ENCODE measurements around the gene FMN2. TPM values are rescaled to one million over a fixed set of nuclear protein-coding genes. Genes with fewer than 3 reads are reported as not detected.
"Not testable (repeated sequence)": the region's sequence is repeated elsewhere in the genome, so short reads cannot be mapped to it uniquely, and the experiment has no call there.

The FMN2 gene
- polyA plus RNA-seq, 3 donors, result 4.7 to 6.5 (median 4.9) TPM

GRCh38 chr1:240362826-240363225, 271.1 kb downstream of the FMN2 start:
- DNase-seq, result no peak

GRCh38 chr1:240363315-240363714, 271.6 kb downstream of the FMN2 start:
- no peak for DNase-seq

- no peak for DNase-seq
Observed at GRCh38 chr1:240363914-240364313, 272.2 kb downstream of the FMN2 start.

GRCh38 chr1:240366636-240367035, 275.0 kb downstream of the FMN2 start:
- no peak for DNase-seq

GRCh38 chr1:240385551-240385950, 293.9 kb downstream of the FMN2 start:
- DNase-seq, result no peak

- no peak for DNase-seq
Observed at GRCh38 chr1:240385985-240386978, 294.6 kb downstream of the FMN2 start.

GRCh38 chr1:240387051-240387450, 295.4 kb downstream of the FMN2 start:
- DNase-seq, result no peak

GRCh38 chr1:240391660-240392260, 300.1 kb downstream of the FMN2 start:
- no peak for DNase-seq

GRCh38 chr1:240394353-240394752, 302.7 kb downstream of the FMN2 start:
- no peak for DNase-seq

- DNase-seq, result no peak
Observed at GRCh38 chr1:240395336-240395735, 303.7 kb downstream of the FMN2 start.

- no peak for DNase-seq
Observed at GRCh38 chr1:240399381-240399780, 307.7 kb downstream of the FMN2 start.

GRCh38 chr1:240401731-240402130, 310.0 kb downstream of the FMN2 start:
- no peak for DNase-seq

GRCh38 chr1:240402326-240402725, 310.6 kb downstream of the FMN2 start:
- DNase-seq, result no peak

- DNase-seq, result no peak
Observed at GRCh38 chr1:240404286-240404685, 312.6 kb downstream of the FMN2 start.

- DNase-seq, result no peak
Observed at GRCh38 chr1:240405751-240406150, 314.1 kb downstream of the FMN2 start.

GRCh38 chr1:240407407-240407806, 315.7 kb downstream of the FMN2 start:
- DNase-seq, result no peak

GRCh38 chr1:240409615-240410014, 317.9 kb downstream of the FMN2 start:
- no peak for DNase-seq

GRCh38 chr1:240413732-240414131, 322.0 kb downstream of the FMN2 start:
- no peak for DNase-seq

- no peak for DNase-seq
Observed at GRCh38 chr1:240414237-240414636, 322.6 kb downstream of the FMN2 start.

- DNase-seq, result not testable (repeated sequence)
Observed at GRCh38 chr1:240415011-240415410, 323.3 kb downstream of the FMN2 start.

GRCh38 chr1:240415532-240415931, 323.8 kb downstream of the FMN2 start:
- no peak for DNase-seq

- no peak for DNase-seq
Observed at GRCh38 chr1:240417317-240417716, 325.6 kb downstream of the FMN2 start.

GRCh38 chr1:240420766-240421165, 329.1 kb downstream of the FMN2 start:
- no peak for DNase-seq

Measured in renal pelvis (tissue), 4 donors.